Measurements from ENCODE around the gene ABCG4. TPM values are rescaled to one million over a fixed set of nuclear protein-coding genes. Genes with fewer than 3 reads are reported as not detected.

The ABCG4 gene
- total and polyA plus RNA-seq, 2 of the 8 experiments (the other 6 are each of a cell fraction or from before 2014, with no cell fraction given) = 1.8 to 2.3 TPM

DNA sequence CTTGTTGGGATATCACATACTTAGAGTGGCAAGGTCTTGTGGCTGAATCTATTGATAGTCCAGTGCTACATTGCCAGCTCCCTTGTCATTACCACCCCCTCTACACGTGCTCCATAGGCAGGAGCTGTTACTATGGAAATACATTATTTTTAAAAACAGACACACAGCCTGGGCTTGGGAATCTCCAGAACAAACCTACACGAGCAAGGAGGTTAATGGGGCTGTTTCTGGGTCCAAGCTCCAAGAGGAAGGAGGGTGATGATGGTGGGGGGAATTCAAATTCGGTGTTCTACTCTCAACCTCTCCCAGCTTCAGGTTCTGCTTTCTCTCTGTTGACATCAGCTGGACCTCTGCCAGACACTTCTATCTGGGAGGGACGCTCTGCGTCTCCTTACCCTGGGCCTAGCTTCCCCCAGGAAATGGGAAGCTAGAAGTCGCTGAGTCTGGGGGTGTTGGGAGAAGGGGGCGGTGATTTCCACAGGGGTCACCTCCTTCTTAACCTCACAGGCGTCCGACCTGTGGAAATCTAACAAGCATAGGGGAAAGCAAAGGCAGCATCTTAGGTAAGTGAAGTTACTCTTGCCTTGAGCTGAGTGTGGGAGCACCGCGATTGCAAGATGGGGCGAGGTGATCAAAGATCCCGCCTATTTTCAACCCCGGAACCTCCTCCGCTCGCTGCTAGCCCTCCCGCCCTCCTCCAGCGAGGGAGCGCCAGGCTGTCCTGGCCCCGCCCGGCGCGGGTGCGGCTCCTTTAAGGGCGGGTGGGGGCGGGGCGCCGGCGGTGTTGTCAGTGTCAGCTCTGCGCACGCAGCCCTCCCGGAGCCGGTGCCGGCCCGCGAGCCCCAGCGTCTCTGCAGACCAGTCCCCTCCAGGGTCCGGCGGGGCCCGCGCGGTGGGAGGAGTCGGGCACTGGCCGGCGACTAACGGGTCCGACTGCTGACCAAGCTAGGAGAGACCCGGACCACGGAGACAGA is 42.0 kb upstream of the ABCG4 start, which contains the start of gene C2CD2L:
Gene C2CD2L (plus strand): TSS at position 781 of the 974 bp plus-strand sequence. CDS start 398 bp downstream, outside the sequence.
- Histone ChIP-seq H2AFZ (ENCODE audit: low read length) (peak within 1 kb of the TSS; percentile 96), H2BK20ac (ENCODE audit: low read length) (no peak within 1 kb of the TSS), H4K8ac (ENCODE audit: extremely low read depth, insufficient read depth, low read length) (no peak within 1 kb of the TSS), H3K14ac (ENCODE audit: insufficient read length) (no peak within 1 kb of the TSS), H3K4me3 (ENCODE audit: extremely low read depth in 1 of 4, insufficient read depth in 2 of 4, low read depth in 3 of 4, low read length in 4 of 4) (peak within 1 kb of the TSS; percentile 71 to 83 (median 75)), H3K36me3 (ENCODE audit: control insufficient read depth in 2 of 4, insufficient read depth in 4 of 4, low read length in 3 of 4) (no peaks in the 10 kb centered on the region; a peak in 1 of 8 replicates), H3K23me2 (ENCODE audit: low read depth, low read length) (peaks cover 19% of the 10 kb centered on the region), H3K56ac (replicated peaks; ENCODE audit: insufficient read length, low read depth, low read length) (no peak within 1 kb of the TSS), H3K79me1 (ENCODE audit: low read depth, low read length) (peaks cover 2% of the 10 kb centered on the region; the same call in 1 of the 2 replicates), H3K27me3 (replicated peaks in 1 of 4; ENCODE audit: control insufficient read depth in 3 of 4, extremely low read depth in 1 of 4, insufficient read depth in 3 of 4, low read length in 3 of 4) (peaks cover 2 to 20% (median 15%) of the 10 kb centered on the region in 4 experiments), H3K9ac (replicated peaks in 1 of 4; ENCODE audit: extremely low read depth in 1 of 4, low read depth in 3 of 4, low read length in 3 of 4) (peak within 1 kb of the TSS in 2 of 4 experiments; percentile 53 to 69; a peak in 5 of 7 replicates), H3K23ac (ENCODE audit: insufficient read length) (no peak within 1 kb of the TSS), H2AK5ac (ENCODE audit: low read depth, low read length) (no peak within 1 kb of the TSS), H2BK12ac (ENCODE audit: low read depth, low read length) (peak within 1 kb of the TSS; percentile 79; the same call in 1 of the 2 replicates), H4K91ac (replicated peaks; ENCODE audit: insufficient read length, low read length) (no peak within 1 kb of the TSS), H4K5ac (ENCODE audit: insufficient read length, low read depth, low read length) (peak within 1 kb of the TSS; percentile 32), H4K20me1 (replicated peaks in 1 of 2; ENCODE audit: control insufficient read depth in 1 of 2, insufficient read depth in 2 of 2, low read length in 2 of 2) (peaks cover 0 to 4% of the 10 kb centered on the region in 2 experiments), H3K4ac (replicated peaks; ENCODE audit: insufficient read length, low read depth, low read length) (no peak within 1 kb of the TSS), H2BK15ac (ENCODE audit: low read length) (0 out of 2 replicates have a peak within 1 kb of the TSS, but pooled peaks have one; percentile 36), H2BK5ac (ENCODE audit: low read depth, low read length) (peak within 1 kb of the TSS; percentile 22; the same call in 1 of the 2 replicates), H3K4me2 (ENCODE audit: insufficient read depth in 1 of 2, low read depth in 2 of 2, low read length in 2 of 2) (peak within 1 kb of the TSS; percentile 88 to 97), H3K79me2 (ENCODE audit: control insufficient read depth in 1 of 2, insufficient read depth in 2 of 2, low read length in 2 of 2) (no peaks in the 10 kb centered on the region), H3K9me3 (ENCODE audit: insufficient read depth in 2 of 2, low read depth in 1 of 2, low read length in 1 of 2) (no peaks in the 10 kb centered on the region), H3K4me1 (replicated peaks in 1 of 4; ENCODE audit: control insufficient read depth in 3 of 4, insufficient read depth in 4 of 4, low read length in 3 of 4) (peaks cover 3 to 20% (median 5%) of the 10 kb centered on the region in 4 experiments), H3K18ac (ENCODE audit: extremely low read depth, low read length) (peak within 1 kb of the TSS; percentile 42; the same call in 1 of the 2 replicates), H3K27ac (ENCODE audit: low read depth, low read length) (no peak within 1 kb of the TSS), H2BK120ac (replicated peaks; ENCODE audit: low read depth, low read length) (no peak within 1 kb of the TSS)
- ChIA-PET CTCF (ENCODE audit: partially characterized antibody) (interaction anchor here (0.9 to 4.0 kb wide), 11 partner anchors 11 to 267 kb away, joined by 3 to 26 read pairs (median 4); partner anchors contain the start of gene HINFP), POLR2A (ENCODE audit: partially characterized antibody) (interaction anchor here (0.7 to 10.6 kb wide), 15 partner anchors 8 to 227 kb away, joined by 3 to 139 read pairs (median 6); partner anchors contain the start of genes HINFP, HMBS, HYOU1 and NLRX1)
- FAIRE-seq = no peak
- 9% methylated on average over 31 of the region's 49 CpGs; no CpG with 5 or more reads in 1 of the 2 experiments for WGBS, 2 experiments (ENCODE audit: extremely low coverage in 1 of 2, insufficient coverage in 1 of 2, insufficient read length in 1 of 2, insufficient replicate concordance in 2 of 2, low coverage in 1 of 2, low lambda C conversion rate in 2 of 2, missing lambda C conversion rate in 1 of 2)
- TF ChIP-seq, protein P1, sequence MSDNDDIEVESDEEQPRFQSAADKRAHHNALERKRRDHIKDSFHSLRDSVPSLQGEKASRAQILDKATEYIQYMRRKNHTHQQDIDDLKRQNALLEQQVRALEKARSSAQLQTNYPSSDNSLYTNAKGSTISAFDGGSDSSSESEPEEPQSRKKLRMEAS (IDR thresholded peaks at IDR 0.05) = no peak; the same call in 1 of the 2 replicates
- peak; percentile 16; the same call in 1 of the 2 replicates for TF ChIP-seq E2F6 (IDR thresholded peaks at IDR 0.05)
- no peak for TF ChIP-seq HDAC6 (IDR thresholded peaks at IDR 0.05; ENCODE audit: low read depth, low read length)
- TF ChIP-seq KDM4A (IDR thresholded peaks at IDR 0.05; ENCODE audit: low read depth, low read length, severe bottlenecking) = peak; percentile 3
- peak in 1 of 2 experiments; percentile 29; a peak in 2 of 4 replicates for TF ChIP-seq SIN3A (conservative IDR thresholded peaks at IDR 0.05 in 1 of 2, IDR thresholded peaks at IDR 0.05 in 1 of 2; ENCODE audit: low read depth in 1 of 2, low read length in 2 of 2)
- 0 out of 2 replicates have a peak, but pooled peaks have one; percentile 9 for TF ChIP-seq CREB1 (IDR thresholded peaks at IDR 0.05)
- TF ChIP-seq CTBP2 (IDR thresholded peaks at IDR 0.05; ENCODE audit: borderline replicate concordance, insufficient read depth, insufficient read length, low read length) = no peak
- 0 out of 2 replicates have a peak, but pooled peaks have one; percentile 11 for TF ChIP-seq TBP (IDR thresholded peaks at IDR 0.05; ENCODE audit: low read depth, low read length)
- peak in 1 of 2 experiments; percentile 85 for DNase-seq (ENCODE audit: low read depth in 1 of 2, low spot score in 2 of 2)

Measured in H1 (cell line).